Measurements from ENCODE around the gene FBXL16. TPM values are rescaled to one million over a fixed set of nuclear protein-coding genes. Genes with fewer than 3 reads are reported as not detected.
A peak's percentile ranks its signal among the peaks of the same experiment; 100 is the strongest.

The FBXL16 gene
- total RNA-seq, 1 donor from 2014 or later, result 0.13 TPM

DNA sequence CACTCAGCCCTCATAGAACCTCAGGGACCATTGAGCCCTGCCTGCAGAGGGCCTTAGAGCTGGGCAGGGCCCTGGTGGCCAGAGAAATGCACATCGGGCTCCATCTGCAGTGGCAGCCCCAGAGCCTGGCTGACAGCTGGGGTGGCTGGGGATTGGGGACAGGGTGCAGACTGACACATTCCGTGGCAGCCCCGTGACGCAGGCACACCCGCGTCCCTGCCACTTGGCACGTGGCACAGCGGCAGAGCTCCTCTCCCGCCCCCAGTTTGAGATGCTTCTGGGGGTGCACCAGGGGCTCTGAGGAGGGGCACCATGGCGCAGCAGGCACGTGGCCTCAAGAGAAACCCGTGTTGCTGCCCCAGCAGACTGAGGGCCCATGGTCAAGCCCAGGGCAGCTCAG is 2.2 kb downstream of the FBXL16 start:
- Mint-ChIP-seq H3K4me3 (no peak overlapping the region), H3K27ac (no peak overlapping the region), H3K36me3 (no peaks in the 10 kb centered on the region), H3K4me1 (peaks cover 3% of the 10 kb centered on the region), H3K27me3 (ENCODE audit: insufficient read depth, low read depth) (peaks cover 57% of the 10 kb centered on the region), H3K9me3 (no peaks in the 10 kb centered on the region)
- no peak for DNase-seq (ENCODE audit: low spot score)
- Histone ChIP-seq H3K4me1 (no peaks in the 10 kb centered on the region), H2AFZ (replicated peaks) (no peak overlapping the region), H4K20me1 (ENCODE audit: low read depth) (peaks cover 75% of the 10 kb centered on the region), H3K36me3 (no peaks in the 10 kb centered on the region), H3K9ac (no peak overlapping the region), H3K27ac (no peak overlapping the region), H3K4me2 (no peak overlapping the region), H3F3A (ENCODE audit: low read depth) (peaks cover 13% of the 10 kb centered on the region), H3K79me2 (ENCODE audit: low read depth) (no peaks in the 10 kb centered on the region), H3K4me3 (no peak overlapping the region), H3K27me3 (peaks cover 100% of the 10 kb centered on the region), H3K9me3 (ENCODE audit: low read depth) (no peaks in the 10 kb centered on the region)
- TF ChIP-seq EZH2phosphoT487 (IDR thresholded peaks at IDR 0.05), result no peak
- TF ChIP-seq EZH2 (IDR thresholded peaks at IDR 0.05), result no peak
- TF ChIP-seq, protein P1, sequence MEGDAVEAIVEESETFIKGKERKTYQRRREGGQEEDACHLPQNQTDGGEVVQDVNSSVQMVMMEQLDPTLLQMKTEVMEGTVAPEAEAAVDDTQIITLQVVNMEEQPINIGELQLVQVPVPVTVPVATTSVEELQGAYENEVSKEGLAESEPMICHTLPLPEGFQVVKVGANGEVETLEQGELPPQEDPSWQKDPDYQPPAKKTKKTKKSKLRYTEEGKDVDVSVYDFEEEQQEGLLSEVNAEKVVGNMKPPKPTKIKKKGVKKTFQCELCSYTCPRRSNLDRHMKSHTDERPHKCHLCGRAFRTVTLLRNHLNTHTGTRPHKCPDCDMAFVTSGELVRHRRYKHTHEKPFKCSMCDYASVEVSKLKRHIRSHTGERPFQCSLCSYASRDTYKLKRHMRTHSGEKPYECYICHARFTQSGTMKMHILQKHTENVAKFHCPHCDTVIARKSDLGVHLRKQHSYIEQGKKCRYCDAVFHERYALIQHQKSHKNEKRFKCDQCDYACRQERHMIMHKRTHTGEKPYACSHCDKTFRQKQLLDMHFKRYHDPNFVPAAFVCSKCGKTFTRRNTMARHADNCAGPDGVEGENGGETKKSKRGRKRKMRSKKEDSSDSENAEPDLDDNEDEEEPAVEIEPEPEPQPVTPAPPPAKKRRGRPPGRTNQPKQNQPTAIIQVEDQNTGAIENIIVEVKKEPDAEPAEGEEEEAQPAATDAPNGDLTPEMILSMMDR (IDR thresholded peaks at IDR 0.05), result no peak

DNA sequence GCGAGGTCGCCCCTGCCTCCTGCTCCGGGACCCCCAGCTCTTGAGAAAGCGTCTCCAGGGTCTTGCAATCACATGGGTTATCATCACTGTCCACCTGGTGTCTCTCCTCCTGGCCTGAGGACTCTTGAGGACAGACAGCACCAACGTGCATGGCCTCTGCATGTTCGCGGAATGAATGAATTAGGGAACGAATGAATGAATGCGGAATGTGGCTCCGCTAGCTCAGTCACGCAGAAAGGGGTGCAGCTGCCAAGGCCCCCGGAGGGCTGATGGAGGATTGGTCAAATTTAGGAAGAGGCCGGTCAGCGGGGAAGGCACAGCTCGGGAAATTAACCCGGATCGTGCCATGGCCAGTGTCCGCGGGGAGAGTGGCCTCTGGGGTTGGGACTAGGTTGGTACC is 3.3 kb downstream of the FBXL16 start:
- Mint-ChIP-seq H3K36me3 (no peaks in the 10 kb centered on the region), H3K27me3 (ENCODE audit: insufficient read depth, low read depth) (peaks cover 48% of the 10 kb centered on the region), H3K4me1 (no peaks in the 10 kb centered on the region), H3K27ac (no peak overlapping the region), H3K4me3 (peak overlapping the region; percentile 44), H3K9me3 (no peaks in the 10 kb centered on the region)
- peaks cover 13% of the 10 kb centered on the region for H3F3A ChIP-seq (ENCODE audit: low read depth)
- no peaks in the 10 kb centered on the region for H3K4me1 ChIP-seq
- TF ChIP-seq EZH2phosphoT487 (IDR thresholded peaks at IDR 0.05), result no peak
- TF ChIP-seq, protein P1 (IDR thresholded peaks at IDR 0.05), result no peak
- no peak for TF ChIP-seq EZH2 (IDR thresholded peaks at IDR 0.05)
- H3K9me3 ChIP-seq (ENCODE audit: low read depth), result no peaks in the 10 kb centered on the region
- H3K27me3 ChIP-seq, result peaks cover 100% of the 10 kb centered on the region
- no peak overlapping the region for H3K4me3 ChIP-seq
- no peaks in the 10 kb centered on the region for H3K36me3 ChIP-seq
- no peak overlapping the region for H3K27ac ChIP-seq
- no peaks in the 10 kb centered on the region for H3K79me2 ChIP-seq (ENCODE audit: low read depth)
- no peak overlapping the region for H2AFZ ChIP-seq (replicated peaks)
- no peak for DNase-seq (ENCODE audit: low spot score)
- peaks cover 75% of the 10 kb centered on the region for H4K20me1 ChIP-seq (ENCODE audit: low read depth)
- H3K4me2 ChIP-seq, result no peak overlapping the region
- H3K9ac ChIP-seq, result no peak overlapping the region

- no peak overlapping the region for H3K4me3 Mint-ChIP-seq
- H3K27ac Mint-ChIP-seq, result no peak overlapping the region
- peaks cover 48% of the 10 kb centered on the region for H3K27me3 Mint-ChIP-seq (ENCODE audit: insufficient read depth, low read depth)
- Histone ChIP-seq H4K20me1 (ENCODE audit: low read depth) (peaks cover 62% of the 10 kb centered on the region), H3F3A (ENCODE audit: low read depth) (peaks cover 4% of the 10 kb centered on the region), H3K4me2 (no peak overlapping the region), H3K36me3 (no peaks in the 10 kb centered on the region), H3K79me2 (ENCODE audit: low read depth) (no peaks in the 10 kb centered on the region), H2AFZ (replicated peaks) (no peak overlapping the region), H3K27me3 (peaks cover 100% of the 10 kb centered on the region), H3K9ac (no peak overlapping the region), H3K9me3 (ENCODE audit: low read depth) (no peaks in the 10 kb centered on the region), H3K4me1 (no peaks in the 10 kb centered on the region), H3K27ac (no peak overlapping the region), H3K4me3 (no peak overlapping the region)
- TF ChIP-seq EZH2 (IDR thresholded peaks at IDR 0.05) (peak; percentile 96), EZH2phosphoT487 (IDR thresholded peaks at IDR 0.05) (peak; percentile 97)
- TF ChIP-seq, protein P1 (IDR thresholded peaks at IDR 0.05), result no peak
- H3K4me1 Mint-ChIP-seq, result no peaks in the 10 kb centered on the region
- no peaks in the 10 kb centered on the region for H3K9me3 Mint-ChIP-seq
- no peaks in the 10 kb centered on the region for H3K36me3 Mint-ChIP-seq
- peak; percentile 90 for DNase-seq (ENCODE audit: low spot score)
Observed at GRCh38 chr16:700684-701584, 4.7 kb downstream of the FBXL16 start.
